ENCODE results near the gene PKNOX2.

Gene PKNOX2

DNA sequence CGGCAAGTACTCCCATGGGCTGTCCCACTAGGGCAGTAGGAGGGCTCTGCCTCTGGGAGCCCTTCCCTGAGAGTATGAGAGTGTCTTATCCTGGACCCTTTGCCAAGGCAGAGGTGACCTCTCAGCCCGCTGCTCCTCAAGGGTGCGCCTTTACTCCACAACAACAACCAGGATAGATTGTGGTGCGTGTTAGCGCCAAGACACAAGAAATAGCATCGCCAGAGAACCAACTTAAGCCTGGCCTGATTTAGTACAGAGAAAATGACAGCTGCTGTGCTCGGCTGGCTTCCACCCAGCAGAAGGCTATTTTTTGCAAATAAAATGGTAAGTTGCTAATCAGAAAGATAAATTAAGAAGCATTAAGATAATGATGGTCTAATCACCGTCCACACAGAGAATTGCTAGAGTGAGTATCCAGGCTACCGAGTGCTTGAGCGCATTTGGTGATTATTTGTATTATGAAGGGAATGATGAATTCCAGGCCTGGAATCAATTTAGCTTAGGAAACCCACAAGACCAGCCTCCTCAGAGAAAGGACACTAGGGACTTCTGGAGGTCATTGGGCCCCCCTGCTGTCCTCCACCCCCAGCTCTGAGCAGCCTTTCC lies 119.8 kb downstream of the PKNOX2 start:
- DNase-seq (ENCODE audit: low read depth in 2 of 2): no peak

DNA sequence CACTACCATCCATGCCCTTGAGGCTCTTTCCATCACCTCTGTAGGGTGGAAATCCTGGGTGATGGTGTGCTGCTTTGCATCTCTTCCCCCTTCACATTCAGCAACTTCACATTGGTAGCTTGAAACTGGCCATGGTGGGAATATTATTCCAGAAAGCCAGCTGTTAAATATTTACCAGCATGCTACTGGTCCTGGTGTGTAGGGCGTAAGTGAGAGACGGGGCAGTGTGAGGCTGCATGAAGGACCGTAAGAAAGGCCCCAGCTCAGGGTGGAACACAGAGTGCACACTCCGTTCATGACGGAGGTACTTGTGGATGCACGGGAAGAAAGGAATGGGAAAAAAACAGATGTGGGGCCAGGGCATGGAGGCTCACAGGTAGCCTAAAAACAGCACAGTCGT lies 121.3 kb downstream of the PKNOX2 start:
- DNase-seq (ENCODE audit: low read depth in 2 of 2): no peak

DNA sequence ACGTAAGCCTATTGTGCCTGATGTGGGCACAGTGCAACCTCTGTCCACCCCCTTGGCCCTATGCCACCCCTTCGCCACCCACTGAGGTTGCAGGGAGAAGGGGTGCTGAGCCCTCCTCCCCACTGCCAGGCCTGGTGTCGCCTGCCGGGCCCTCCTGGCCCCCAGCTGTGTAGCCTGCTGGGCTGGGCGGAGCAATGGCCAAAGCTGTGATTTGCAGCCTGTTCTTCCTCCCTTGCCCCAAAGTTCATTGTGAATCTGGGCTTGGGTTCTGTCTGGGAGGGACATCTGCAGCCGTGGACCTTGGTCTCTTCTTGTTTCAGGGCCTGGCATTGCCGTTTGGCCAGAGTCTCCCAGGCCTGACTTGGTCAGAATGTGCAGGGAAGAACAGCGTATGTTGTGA lies 121.9 kb downstream of the PKNOX2 start:
- DNase-seq (ENCODE audit: low read depth in 2 of 2): no peak

DNA sequence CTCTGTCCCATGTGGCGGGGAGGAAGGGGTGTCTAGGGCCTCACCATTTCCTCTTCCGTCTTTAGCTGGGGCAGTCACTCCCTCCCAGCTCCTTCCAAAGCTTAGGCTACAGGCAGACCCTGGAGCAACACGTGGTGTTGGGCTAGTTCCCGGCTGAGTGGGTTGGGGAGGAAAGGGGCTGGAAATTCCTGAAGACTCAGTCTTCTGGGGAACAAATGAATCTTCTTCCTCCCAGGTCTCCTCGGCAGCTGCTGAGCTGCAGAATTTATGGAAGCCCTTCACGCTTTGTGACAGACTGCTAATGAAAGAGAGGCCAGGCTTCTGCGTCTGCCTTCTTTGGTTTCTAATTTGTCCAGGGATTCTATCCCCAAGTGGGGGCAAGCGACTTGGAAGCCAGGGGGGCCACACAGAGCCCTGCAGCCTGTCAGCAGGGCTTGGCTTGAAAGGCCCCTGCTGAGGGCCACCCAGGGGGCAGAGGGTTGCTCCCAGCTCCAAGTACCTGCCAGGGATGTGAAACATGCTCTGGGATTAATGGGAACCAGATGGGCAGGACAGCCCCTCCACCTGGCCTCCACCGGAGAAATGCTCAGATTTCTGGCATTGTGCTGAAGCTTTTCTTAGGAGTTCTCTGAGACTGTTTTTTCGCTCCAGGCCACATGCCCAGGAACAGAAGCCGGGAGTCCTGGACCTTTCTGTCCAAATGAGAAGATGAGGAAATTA lies 123.1 kb downstream of the PKNOX2 start:
- DNase-seq (ENCODE audit: low read depth in 2 of 2): no peak

DNA sequence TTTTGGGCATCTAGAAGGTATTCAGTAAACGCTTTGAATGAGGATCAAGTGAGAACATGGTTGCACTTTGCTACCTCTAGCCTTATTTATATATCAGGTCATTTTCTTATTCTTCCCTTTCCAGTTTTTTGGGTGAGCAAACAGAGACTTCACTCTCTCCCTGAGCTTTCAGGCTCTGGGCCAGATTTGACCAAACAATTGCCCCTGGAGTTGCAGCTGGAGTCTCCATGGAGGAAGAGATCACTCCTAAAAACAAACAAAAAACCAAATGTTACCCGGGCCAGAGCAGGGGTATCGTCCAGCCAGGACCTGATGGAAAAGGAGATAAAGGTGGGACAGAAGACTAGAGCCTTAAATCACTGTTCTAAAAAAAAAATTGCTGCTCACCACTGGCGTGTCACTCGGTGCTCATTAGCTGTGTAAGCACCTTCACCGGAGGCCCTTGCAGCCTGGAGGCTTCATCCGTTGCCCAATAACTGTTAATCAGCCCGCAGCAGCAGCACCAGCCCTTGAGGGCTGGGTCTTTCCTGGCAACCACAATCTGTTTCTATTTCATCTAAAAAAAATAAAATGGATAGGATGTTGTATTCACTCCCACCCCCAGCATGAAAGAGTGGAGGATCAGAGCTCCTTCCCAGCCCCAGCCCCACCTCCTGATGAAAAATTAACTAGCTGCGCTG lies 125.0 kb downstream of the PKNOX2 start:
- DNase-seq (ENCODE audit: low read depth in 2 of 2): no peak

DNA sequence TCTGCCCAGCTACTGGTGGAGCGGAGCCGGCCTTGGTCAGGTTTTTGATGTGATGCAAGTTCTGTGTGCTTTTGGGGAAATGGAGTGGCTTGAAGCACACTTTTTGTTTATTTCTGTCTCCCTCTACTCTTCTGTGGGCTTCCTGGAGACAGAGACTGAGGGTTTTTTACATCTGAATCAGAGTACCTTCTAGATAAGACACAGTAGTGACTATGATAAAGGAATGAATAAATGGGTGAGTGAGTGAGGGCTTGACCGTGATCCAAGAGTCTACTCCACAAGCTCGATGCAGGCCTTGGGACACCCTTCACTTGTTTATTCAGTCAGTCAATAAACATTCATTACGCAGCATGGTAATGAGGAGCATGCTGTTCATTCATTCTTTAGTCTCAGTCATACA lies 125.7 kb downstream of the PKNOX2 start:
- no peak for DNase-seq (ENCODE audit: low read depth in 2 of 2)

DNA sequence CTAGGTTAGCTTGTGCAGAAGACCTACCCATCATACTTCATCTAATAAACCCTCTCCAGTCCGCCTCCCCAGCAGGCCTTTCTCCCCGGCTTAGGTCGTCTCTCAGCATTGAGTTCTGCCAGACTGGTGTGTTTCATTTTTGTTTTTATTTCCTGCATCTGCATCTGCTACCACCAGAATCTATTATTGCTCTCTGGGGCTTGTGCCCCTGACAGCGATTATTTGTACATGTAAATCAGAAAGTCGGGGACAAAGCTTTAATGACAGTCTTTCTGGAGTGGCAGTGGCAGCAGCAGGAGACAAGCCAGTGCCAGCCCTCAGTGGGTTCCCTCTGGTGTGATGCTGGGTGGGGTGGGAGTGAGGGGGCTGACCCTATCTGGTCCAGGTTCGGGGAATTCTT lies 127.5 kb downstream of the PKNOX2 start:
- DNase-seq (ENCODE audit: low read depth in 2 of 2): no peak

DNA sequence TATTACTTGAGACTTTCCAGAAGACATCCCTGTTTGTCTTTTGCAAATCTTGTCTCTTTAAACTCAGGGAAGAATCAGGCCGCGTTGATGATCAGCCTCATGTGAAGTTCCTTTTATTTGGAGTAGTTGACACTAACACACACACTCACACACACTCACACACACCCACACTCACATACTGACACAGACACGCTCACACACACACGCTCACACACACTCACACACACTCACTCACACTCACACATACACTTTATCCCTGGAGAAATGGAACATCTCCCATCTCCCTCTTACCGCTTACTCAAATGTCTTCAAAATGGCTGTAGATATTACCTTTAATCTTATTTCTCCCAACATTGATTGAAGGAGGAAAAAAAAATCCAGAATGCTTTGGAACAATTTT lies 129.0 kb downstream of the PKNOX2 start:
- DNase-seq (ENCODE audit: low read depth in 2 of 2): no peak

DNA sequence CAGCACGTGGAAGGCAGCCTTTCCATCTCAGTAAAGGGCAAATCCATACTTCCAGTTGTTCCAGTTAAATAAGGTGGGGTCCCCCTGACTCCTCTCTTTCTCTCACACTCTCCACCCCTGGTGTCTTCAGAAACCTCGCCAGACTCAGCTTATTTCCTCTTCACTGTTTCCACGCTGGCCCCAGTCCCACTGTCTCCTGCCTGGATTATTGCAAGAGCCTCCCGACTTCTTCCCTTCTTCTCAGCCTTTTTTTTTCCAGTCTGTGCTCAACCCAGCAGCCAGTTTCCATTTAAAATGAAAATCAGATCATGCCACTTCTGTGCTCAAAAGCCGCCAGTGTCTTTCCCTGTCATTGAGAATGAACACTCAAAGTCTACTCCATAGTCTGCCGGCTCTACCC lies 131.4 kb downstream of the PKNOX2 start:
- DNase-seq (ENCODE audit: low read depth in 2 of 2): no peak

DNA sequence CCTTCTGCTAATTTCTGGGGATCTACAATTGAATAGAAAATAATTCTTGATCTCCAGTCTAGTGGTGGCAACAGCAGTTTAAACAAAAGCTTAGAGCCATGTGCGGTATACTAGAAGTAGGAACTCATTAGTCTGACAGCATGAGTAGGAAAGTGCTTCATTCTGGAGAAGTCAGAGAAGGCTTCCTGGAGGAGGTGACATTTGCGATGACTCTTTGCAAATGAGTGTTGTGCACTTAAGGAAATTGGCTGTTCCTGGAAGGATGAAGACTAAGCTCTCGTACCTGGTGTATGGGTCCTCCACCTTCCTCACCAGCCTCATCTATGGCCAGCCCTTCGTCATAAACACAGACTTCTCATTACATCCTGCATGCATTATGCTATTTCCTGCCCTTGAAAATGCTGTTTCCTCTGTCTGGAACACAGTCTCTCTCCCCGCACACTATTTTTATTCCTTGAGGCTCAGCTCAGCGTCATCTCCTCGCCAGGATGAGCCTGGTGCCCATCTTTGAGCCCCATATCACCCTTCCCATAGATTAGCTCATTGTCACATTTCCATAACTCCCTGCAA lies 132.9 kb downstream of the PKNOX2 start:
- DNase-seq (ENCODE audit: low read depth in 2 of 2): no peak

DNA sequence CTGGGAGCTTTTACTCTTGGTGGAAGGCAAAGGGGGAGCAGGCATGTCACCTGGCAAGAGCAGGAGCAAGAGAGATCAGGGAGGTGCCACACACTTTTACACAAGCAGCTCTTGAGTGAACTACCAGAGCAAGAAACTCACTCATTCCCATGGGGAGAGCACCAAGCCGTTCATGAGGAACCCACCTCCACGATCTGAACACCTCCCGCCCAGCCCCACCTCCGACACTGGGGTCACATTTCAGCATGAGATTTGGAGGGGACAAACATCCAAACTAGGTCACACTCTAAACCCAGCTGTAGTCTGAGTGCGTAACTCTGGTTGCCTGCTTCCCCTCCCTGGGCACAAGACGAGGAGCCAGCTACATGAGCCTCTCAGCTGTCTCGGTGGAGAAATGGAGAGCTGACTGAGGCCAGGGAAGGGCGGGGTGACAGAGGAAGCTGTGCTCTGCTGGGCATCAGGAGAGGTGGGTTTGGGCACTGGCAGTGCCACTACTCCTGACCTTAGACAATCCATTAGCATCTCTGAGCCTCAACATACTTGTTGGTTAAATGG lies 134.6 kb downstream of the PKNOX2 start:
- no peak for DNase-seq (ENCODE audit: low read depth in 2 of 2)

DNA sequence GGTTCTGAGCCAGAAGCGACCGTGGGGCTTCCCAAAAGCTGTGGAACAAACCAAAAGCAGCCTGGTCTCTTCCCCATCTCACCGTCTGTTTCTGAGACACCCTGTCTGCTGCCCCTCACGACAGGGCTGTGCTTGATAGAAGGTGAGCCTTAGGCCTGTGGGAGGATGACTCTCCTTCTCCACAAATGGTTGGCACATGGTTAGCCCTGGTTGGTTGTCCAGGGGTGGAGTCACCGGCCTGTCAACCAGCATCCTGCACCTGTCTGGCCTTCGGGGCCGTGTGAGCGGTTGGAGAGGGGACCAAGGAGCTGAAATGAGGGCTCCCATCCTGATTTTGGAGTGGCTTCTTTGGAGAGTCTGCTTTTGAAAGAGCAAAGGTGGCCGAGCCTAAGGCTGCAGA lies 135.3 kb downstream of the PKNOX2 start:
- no peak for DNase-seq (ENCODE audit: low read depth in 2 of 2)

DNA sequence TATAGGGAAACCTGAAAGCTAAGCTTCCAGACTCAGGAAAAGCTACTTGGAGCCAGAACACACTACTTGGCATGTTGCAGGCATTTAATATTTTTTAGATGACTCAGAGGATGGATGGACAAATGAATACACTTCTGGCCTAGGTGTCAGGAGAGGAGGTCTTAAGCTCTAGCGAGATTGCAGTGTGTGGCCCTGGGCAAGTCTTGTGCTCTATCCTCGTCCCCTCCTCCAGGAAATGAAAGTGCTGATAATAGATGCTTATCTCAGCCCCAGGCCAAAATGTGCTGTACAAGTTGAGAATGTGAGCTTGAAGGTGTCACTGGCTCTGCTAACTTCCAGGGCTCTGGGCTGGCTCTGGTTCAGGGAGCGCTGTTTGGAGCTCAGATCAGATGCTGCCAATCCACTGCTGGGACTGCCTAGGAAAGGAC lies 136.3 kb downstream of the PKNOX2 start:
- no peak for DNase-seq (ENCODE audit: low read depth in 2 of 2)

DNA sequence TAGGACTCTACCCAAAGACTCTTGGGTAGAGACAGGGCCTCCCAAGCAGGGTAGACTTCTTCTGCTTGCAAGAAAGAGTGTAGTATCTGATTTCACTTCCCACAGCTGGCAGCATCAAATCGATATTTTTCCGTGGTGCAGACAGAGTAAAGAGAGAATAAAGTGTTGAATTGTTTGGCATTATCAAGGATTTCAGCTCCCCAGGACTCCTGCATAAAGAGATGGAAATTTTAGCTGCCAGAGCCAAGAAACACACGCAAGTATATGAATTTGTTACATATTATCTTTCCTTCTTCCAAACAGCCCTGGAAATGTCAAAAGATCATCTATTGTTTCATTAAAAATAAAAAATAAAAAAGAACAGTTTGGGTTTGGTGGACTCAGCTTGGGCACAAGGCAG lies 136.8 kb downstream of the PKNOX2 start:
- no peak for DNase-seq (ENCODE audit: low read depth in 2 of 2)

DNA sequence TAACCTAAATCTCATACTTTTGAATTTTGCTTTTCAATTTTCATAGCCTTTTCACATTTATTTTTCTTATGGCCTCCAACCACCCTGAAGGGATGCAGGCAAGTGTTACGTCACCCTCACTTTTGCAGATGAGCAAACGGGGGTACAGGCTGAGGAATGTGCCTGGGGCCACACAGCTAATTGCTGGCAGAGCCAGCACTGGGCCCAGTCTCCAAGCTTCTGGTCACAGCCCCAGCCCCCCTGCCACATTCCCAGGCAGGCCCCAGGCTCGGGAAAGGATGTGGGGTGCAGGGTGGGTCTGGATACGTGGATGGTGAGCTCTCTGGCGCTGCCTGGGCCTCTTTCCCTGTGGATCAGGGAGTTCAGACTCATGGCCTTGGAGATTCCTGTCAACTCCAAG lies 138.6 kb downstream of the PKNOX2 start:
- DNase-seq (ENCODE audit: low read depth in 2 of 2): no peak

DNA sequence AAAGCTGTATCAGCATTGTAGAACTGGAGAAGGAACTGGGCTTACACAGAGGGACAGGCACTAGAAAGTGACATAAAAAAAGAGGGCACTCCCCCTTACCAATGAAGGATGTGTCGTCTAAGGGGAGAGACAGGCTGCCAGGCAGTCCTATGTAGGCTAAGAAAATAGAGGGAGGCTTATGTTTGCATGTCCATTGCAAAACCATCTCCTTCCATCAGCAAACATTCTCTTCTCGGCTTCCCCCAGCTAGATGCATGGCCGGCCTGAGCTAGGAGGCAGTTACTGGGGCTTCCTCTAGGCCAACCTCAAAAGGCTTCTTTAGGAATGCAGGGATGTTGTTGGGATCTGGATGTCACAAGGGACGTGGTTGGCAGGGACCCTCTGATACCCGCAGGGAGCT lies 139.1 kb downstream of the PKNOX2 start:
- no peak for DNase-seq (ENCODE audit: low read depth in 2 of 2)

DNA sequence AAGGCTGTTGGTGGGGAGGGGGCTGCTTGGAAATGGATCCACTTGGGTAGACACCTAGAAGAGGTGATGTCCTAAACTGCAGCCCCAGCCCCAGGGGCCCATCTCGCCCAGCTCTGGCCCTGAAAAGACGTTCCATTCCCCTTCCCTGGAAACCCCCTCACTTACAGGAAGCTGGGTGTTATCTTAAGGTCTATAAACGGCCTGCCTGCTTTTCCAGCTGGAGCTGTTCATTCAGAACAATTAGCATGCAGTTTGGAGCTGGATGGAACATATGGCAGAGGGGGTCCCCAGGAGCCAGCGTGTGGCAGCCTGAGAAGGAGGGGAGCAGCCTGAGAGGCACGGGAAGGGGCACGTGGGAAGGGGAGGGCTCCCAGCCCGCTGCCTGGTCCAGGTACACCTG lies 139.6 kb downstream of the PKNOX2 start:
- DNase-seq (ENCODE audit: low read depth in 2 of 2): no peak

DNA sequence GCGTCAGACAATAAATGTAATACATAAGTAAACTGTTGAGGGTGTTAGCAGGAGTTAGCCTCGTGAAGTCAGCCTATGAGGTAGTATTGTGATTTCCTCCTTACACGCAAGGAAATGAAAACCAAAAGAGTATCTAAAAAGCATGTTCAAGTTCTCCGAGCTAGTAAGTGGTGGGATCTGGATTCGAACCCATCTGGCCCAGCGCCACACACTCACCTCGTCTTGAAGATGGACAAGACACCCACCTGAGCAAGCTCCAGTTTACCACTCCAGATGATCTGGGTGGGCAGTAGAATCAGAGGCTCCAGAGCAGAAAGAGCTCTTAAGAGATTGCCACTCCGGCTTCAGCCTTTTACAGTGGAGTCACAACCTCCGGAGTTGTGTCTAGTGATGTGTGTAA lies 140.3 kb downstream of the PKNOX2 start:
- no peak for DNase-seq (ENCODE audit: low read depth in 2 of 2)

DNA sequence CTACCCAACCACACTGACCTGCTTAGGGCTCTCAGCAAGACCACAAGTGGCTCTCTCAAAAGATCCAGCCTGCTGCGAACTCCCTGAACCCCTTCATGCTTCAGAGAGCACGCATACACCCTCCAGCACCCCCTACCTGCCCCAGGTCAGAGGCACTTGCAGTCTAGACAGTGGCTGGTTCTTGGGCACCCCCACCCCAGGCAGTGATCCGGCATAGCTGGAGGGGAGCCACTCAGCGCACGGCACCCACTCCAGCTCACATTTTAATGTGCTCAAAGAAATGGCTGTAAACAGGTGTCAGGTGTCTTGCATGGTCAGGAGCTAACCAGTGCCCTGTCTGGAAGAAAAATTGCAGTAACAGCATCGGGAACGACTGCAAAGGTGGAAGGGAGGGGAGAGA lies 140.8 kb downstream of the PKNOX2 start:
- DNase-seq (ENCODE audit: low read depth in 2 of 2): no peak

DNA sequence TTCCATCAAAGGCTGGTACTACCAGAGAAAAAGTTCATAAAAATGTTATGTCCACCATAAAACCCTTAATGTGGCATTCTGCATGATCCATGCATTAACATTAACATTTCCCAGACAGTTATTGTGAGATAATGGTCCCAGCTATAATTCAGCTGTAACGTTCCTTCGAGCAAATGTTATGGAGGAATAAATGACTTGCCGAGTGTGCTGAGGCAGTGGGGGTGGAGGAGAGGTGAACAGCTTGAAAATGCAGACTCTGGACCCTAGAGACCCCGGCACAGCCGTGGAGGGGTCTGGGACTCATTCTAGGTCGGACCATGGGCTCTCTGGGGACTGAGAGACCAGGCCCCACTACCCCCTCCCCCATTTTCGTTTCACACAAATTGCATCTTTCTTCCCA lies 141.9 kb downstream of the PKNOX2 start:
- no peak for DNase-seq (ENCODE audit: low read depth in 2 of 2)

DNA sequence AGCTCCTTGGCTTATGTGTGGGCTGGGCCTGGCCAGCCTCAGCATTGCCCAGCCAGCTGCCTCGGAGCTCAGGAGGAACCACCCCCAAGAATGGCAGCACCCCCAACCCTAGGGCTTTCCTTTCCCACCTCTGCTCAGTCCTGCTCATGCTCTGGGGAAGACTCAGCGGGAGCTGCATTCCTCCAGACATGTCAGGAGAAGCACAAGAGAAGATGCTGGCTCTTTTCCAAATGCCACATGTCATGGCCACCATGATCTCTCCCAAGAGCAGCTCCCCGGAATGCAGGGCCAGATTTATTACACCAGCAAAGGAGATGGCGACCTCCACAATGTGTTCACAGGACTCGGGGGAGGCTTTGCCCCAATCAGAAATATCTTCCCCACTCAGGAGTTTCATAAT lies 143.7 kb downstream of the PKNOX2 start:
- no peak for DNase-seq (ENCODE audit: low read depth in 2 of 2)

DNA sequence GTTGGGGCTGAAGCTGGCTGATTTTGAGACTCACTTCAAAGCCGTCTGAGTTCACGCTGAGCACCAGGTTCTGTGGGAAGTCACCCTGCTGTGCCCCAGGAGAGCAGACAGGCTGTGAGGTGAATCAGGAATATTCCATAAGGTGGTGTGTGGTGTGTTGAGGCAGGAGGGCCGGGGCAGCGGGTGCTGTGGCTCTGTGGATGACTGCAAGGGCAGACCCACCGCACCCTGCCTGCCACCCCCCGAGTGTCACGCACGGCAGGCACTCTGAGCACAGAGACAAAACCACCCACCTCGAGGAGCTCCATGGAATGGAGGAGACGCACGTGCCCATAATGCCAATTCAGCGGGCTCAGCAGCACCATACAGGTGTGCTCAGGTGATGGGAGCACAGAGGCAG lies 147.8 kb downstream of the PKNOX2 start:
- no peak for DNase-seq (ENCODE audit: low read depth in 2 of 2)

DNA sequence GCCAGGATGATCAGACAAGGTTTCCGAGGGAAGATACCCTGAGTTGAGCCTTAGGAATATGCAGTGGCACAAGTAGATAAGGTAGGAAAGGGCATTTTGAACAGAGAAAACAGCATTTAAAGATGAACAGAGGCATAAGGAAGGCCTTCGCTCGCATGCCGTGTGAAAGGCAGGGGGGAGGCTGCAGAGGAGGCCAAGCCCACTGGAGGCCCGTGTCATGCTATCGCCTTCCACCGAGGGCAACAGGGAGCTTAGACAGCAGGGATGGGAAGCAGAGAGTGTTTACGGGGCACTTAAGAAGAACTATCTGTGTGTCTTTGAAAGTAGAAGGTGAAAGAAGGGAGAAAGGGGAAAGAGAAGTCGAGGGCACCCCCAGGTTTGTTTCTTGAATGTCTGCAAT lies 148.3 kb downstream of the PKNOX2 start:
- DNase-seq (ENCODE audit: low read depth in 2 of 2): no peak

Measured in stimulated activated CD8-positive, alpha-beta memory T cell treated with anti-CD3 and anti-CD28 coated beads, Interleukin-7, amount 100 ng/mL, for 4 hours (primary cell).